GM13976 (cell line): Measurements from ENCODE around the gene DDAH1.

Source experiments
- DNase-seq: peaks from one replicate; pipeline ENCODE4 v3.0.0; 2012; ENCODE audit warnings: low spot score
- CTCF ChIP-seq: IDR thresholded peaks from 2 replicates; pipeline ENCODE4 v1.5.1; 2012; ENCODE audit warnings: borderline replicate concordance, mild to moderate bottlenecking; ENCODE audit not compliant: insufficient read depth; ENCODE audit errors: extremely low read depth, missing control alignments, control extremely low read depth
- in situ Hi-C: fragments of 300-500 bp; cut with MboI; formaldehyde crosslinking; loops from one replicate; pipeline ENCODE4 v1.12.0; 2022; ENCODE audit warnings: low sequenced_read_pairs, mixed read lengths, inconsistent platforms; ENCODE audit not compliant: unreplicated experiment

DDAH1 gene

GRCh38 chr1:85453640-85454194, 11.2 kb downstream of the DDAH1 start:
- DNase-seq = no peak
- in situ Hi-C loops = no loop called here
- no peak for TF ChIP-seq CTCF

GRCh38 chr1:85452948-85453347, 12.0 kb downstream of the DDAH1 start:
- no peak for TF ChIP-seq CTCF
- in situ Hi-C loops = no loop called here
- no peak for DNase-seq

- no peak for TF ChIP-seq CTCF
- no peak for DNase-seq
These were observed 13.6 kb downstream of the DDAH1 start for GRCh38 chr1:85451236-85451830.

GRCh38 chr1:85450832-85451231, 14.1 kb downstream of the DDAH1 start:
- no peak for TF ChIP-seq CTCF
- in situ Hi-C loops = no loop called here
- DNase-seq = no peak

More at GRCh38 chr1:85451236-85451830, 13.6 kb downstream of the DDAH1 start:
- in situ Hi-C loops = no loop called here

- in situ Hi-C loops = no loop called here
- DNase-seq = no peak
- TF ChIP-seq CTCF = no peak
These were observed 15.6 kb downstream of the DDAH1 start for GRCh38 chr1:85449356-85449755.

- in situ Hi-C loops = no loop called here
- TF ChIP-seq CTCF = no peak
- no peak for DNase-seq
These were observed 16.6 kb downstream of the DDAH1 start for GRCh38 chr1:85448358-85448757.
